Mammary epithelial cell (primary cell): ENCODE results near the gene LCE2A.

Experiments
- EZH2 ChIP-seq: IDR thresholded peaks from 2 replicates; pipeline ENCODE4 v1.6.1; 2012; ENCODE audit warnings: low read length, inconsistent platforms, borderline replicate concordance
- TF ChIP-seq, protein P1 (sequence below), 2 donors: IDR thresholded peaks in 1 of 2; conservative IDR thresholded peaks in 1 of 2; 2 replicates each; pipeline ENCODE4 v1.5.1; 2011 to 2012; ENCODE audit warnings: inconsistent platforms in 2 of 2, low read length in 2 of 2, mild to moderate bottlenecking in 2 of 2, control low read depth in 1 of 2, low read depth in 1 of 2; ENCODE audit not compliant: insufficient read depth in 1 of 2; ENCODE audit errors: extremely low read depth in 1 of 2

DNA sequence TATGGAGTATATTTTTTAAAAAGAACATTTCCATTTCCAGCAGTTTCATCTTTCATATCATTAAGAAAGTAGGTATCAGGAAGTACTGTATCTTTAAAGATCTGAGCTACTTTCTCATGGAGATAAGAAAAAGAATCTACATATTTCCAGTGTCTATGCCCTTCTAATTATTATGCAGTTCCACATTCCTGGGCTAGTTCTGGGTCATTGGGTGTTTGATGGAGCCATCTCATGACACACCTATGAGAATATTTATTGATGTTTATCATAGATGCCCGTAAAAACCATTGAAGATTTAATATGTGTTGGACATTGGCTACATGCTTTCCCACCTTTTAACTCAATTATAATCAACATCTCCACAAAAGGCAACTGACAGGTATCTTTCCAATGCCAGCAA lies 30.8 kb downstream of the LCE2A start:
- TF ChIP-seq, protein P1, sequence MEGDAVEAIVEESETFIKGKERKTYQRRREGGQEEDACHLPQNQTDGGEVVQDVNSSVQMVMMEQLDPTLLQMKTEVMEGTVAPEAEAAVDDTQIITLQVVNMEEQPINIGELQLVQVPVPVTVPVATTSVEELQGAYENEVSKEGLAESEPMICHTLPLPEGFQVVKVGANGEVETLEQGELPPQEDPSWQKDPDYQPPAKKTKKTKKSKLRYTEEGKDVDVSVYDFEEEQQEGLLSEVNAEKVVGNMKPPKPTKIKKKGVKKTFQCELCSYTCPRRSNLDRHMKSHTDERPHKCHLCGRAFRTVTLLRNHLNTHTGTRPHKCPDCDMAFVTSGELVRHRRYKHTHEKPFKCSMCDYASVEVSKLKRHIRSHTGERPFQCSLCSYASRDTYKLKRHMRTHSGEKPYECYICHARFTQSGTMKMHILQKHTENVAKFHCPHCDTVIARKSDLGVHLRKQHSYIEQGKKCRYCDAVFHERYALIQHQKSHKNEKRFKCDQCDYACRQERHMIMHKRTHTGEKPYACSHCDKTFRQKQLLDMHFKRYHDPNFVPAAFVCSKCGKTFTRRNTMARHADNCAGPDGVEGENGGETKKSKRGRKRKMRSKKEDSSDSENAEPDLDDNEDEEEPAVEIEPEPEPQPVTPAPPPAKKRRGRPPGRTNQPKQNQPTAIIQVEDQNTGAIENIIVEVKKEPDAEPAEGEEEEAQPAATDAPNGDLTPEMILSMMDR (conservative IDR thresholded peaks at IDR 0.05 in 1 of 2, IDR thresholded peaks at IDR 0.05 in 1 of 2; ENCODE audit: extremely low read depth in 1 of 2, insufficient read depth in 1 of 2, low read depth in 1 of 2, low read length in 2 of 2): no peak
- no peak for TF ChIP-seq EZH2
